Ovary (tissue), 9 donors: ENCODE measurements around the gene PNMT. TPM values are rescaled to one million over a fixed set of nuclear protein-coding genes. Genes with fewer than 3 reads are reported as not detected.

Experiments used
- DNase-seq, 5 donors: peaks; one replicate each; pipeline ENCODE4 v3.0.0-alpha.2; 2019 to 2020
- H3K27ac ChIP-seq, 2 donors: fragments of 200-600 bp; one replicate each; pipeline versions ENCODE4 v1.5.1 to v1.8.0; 2019 to 2022
- H3K27me3 ChIP-seq: fragments of 200-600 bp; one replicate; pipeline ENCODE4 v1.8.0; 2022
- H3K36me3 ChIP-seq: fragments of 200-600 bp; sonication (generic); one replicate; pipeline ENCODE4 v1.5.1; 2019
- H3K4me1 ChIP-seq: one replicate; pipeline ENCODE4 v1.8.1; 2013; ENCODE audit warnings: mild to moderate bottlenecking, moderate library complexity; ENCODE audit not compliant: insufficient read depth
- H3K4me3 ChIP-seq: fragments of 200-600 bp; sonication (generic); one replicate; pipeline ENCODE4 v1.5.1; 2017
- H3K9me3 ChIP-seq, 2 donors: fragments of 200-600 bp in 1 of 2; sonication (generic) in 1 of 2; one replicate each; pipeline versions ENCODE4 v1.5.1 to v1.8.1; 2013 to 2019; ENCODE audit warnings: mild to moderate bottlenecking in 1 of 2, moderate library complexity in 1 of 2
- EP300 ChIP-seq: sonication (generic); formaldehyde crosslinking; IDR thresholded peaks from one replicate; pipeline ENCODE4 v1.6.1; 2017; ENCODE audit warnings: antibody characterized with exemption
- POLR2A ChIP-seq: fragments of 450-650 bp; IDR thresholded peaks from one replicate; pipeline ENCODE4 v1.6.1; 2017; ENCODE audit warnings: antibody characterized with exemption, mild to moderate bottlenecking, moderate library complexity
- WGBS, 3 donors: extraction: QIAGEN DNeasy Blood & Tissue Kit in 1 of 3; methylation state at CpG; one replicate each; pipeline versions ENCODE4 v1.1.5 to v1.1.7; 2013 to 2017; 5-methylcytosine and 5-hydroxymethylcytosine counted together
- intact Hi-C, 4 donors: fragments of 100-400 bp; cut with DNase I; formaldehyde crosslinking; loops; one replicate each; pipeline versions ENCODE4 v1.11.0 to v1.15.1; 2022 to 2023
- polyA plus RNA-seq, 2 donors: library from polyadenylated mRNA; stranded (reverse); fragments of 200-250 nt in 1 of 2; fragments of 350-450 nt in 1 of 2; fragmentation: Illumina TruSeq in 1 of 2; extraction: RNeasy Lipid Tissue Mini Kit (QIAGEN cat#74804) in 1 of 2; gene quantifications; one replicate each; pipeline ENCODE4 v1.2.3, GENCODE V29; 2013 to 2014
- total RNA-seq, 7 donors: library from RNA; depleted of rRNA in 2 of 7; stranded (reverse); fragments of >200 nt in 2 of 7; fragmentation: NEBNext Ultra II Directional in 3 of 7; extraction: Animal tissue kit (Norgen Biotek cat#: 25700) in 3 of 7; gene quantifications; one replicate each; pipeline versions ENCODE4 v1.1.0 to v1.2.4, GENCODE V29; 2016 to 2023
- TF ChIP-seq, protein P1 (sequence below), 3 donors: fragments of 450-650 bp in 2 of 3; fragments of 200-600 bp in 1 of 3; IDR thresholded peaks; one replicate each; pipeline versions ENCODE4 v1.5.1 to v1.8.0; 2016 to 2022; ENCODE audit warnings: antibody characterized with exemption in 3 of 3, mild to moderate bottlenecking in 1 of 3
- donor health status: DM: no; HTN: no; CAD: no; lungs with moderate emphysema.
- donor health status: DM: no; HTN: no; CAD: no.
- donor health status: Bipolar disorder and iron deficiency.
- donor health status: DM: yes; HTN: yes; CAD: no.
- donor health status: DM: no; HTN: no; CAD: no.
- donor health status: DM: yes; HTN: yes; CAD: no.

PNMT gene
- total and polyA plus RNA-seq, 9 donors = 0.60 to 5.1 (median 1.3) TPM; not detected in 2

DNA sequence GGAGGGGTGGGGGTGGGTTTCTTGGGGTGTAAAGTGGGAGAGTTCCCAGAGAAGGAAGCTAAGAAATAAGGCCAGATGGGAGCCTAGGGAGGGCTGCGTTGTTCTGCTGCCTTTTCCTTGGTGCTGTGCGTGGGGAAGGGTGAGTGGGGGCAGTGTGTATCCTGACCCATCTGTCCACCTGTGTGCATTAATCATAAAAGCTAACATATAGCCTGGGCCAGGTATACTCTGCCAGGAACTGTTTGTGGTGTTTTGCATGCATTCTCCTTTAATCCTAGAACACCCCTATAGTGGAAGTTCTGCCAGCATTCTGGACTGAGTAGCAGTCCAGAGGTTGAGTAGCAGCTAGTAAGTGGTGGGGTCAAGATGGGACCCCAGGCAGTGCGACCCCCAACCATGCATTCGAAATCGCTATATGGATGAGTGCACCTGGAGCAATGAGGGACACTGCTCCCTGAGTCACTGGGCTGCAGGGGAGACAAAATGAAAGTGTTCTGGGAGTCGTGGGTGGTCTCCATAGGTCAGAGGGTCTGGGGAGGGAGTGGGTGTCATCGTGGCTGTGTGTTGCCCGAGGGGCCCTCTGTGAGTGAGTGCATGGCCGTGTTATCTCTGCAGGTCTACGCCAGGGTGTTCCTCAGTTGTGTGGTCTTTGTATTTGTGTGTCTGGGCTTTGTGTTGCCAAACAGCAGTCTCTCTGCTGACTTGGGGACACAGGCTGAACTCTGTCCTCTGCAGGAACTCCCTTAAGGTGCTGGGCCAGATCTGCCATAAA, 32.9 kb downstream of the PNMT start:
- 29 to 39% (median 31%) methylated on average over 10 of the region's 10 CpGs for WGBS, 3 donors
- no peaks in the 10 kb centered on the region for H3K27me3 ChIP-seq
- TF ChIP-seq POLR2A (no peak), EP300 (no peak)
- intact Hi-C loops = no loop called here
- H3K9me3 ChIP-seq = no peaks in the 10 kb centered on the region
- H3K4me3 ChIP-seq = peak overlapping the region; percentile 70
- DNase-seq = no peak
- H3K27ac ChIP-seq = no peak overlapping the region
- H3K36me3 ChIP-seq = no peaks in the 10 kb centered on the region
- H3K4me1 ChIP-seq = peaks cover 12% of the 10 kb centered on the region

DNA sequence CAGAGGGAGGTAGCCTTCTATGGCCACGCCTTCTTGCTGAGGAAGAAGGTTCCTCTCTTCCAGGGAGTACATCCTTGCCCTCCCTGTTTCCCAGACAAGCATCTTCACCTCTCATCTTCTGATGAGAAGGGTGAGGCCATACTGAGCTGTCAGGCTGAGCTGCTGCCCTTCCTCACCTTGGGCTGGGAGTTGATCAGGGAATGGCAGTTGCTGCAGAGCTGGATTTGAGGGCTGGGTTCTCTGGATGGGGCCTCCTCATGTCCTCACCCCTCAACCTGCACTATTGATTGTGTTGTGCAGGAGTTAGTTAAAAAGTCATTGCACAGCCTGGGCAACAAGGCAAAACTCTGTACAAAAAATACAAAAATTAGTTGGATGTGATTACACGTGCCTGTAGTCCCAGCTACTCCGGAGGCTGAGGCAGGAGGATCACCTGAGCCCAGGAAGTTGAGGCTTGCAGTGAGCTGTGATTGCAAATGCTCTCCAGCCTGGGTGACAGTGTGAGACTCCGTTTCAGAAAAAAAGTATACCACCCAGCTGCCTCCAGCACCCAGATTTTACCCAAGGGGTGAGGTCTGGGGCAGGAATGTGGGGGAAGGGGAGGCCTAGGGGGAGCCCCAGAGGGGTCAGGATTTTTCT, 33.6 kb downstream of the PNMT start:
- Histone ChIP-seq H3K27ac (no peak overlapping the region), H3K4me1 (peaks cover 12% of the 10 kb centered on the region), H3K9me3 (no peaks in the 10 kb centered on the region), H3K36me3 (no peaks in the 10 kb centered on the region), H3K4me3 (no peak overlapping the region), H3K27me3 (no peaks in the 10 kb centered on the region)
- TF ChIP-seq, protein P1, sequence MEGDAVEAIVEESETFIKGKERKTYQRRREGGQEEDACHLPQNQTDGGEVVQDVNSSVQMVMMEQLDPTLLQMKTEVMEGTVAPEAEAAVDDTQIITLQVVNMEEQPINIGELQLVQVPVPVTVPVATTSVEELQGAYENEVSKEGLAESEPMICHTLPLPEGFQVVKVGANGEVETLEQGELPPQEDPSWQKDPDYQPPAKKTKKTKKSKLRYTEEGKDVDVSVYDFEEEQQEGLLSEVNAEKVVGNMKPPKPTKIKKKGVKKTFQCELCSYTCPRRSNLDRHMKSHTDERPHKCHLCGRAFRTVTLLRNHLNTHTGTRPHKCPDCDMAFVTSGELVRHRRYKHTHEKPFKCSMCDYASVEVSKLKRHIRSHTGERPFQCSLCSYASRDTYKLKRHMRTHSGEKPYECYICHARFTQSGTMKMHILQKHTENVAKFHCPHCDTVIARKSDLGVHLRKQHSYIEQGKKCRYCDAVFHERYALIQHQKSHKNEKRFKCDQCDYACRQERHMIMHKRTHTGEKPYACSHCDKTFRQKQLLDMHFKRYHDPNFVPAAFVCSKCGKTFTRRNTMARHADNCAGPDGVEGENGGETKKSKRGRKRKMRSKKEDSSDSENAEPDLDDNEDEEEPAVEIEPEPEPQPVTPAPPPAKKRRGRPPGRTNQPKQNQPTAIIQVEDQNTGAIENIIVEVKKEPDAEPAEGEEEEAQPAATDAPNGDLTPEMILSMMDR (IDR thresholded peaks at IDR 0.05) = no peak
- TF ChIP-seq EP300 (no peak), POLR2A (no peak)
- 76 to 84% (median 84%) methylated on average over 4 of the region's 4 CpGs for WGBS, 3 donors
- intact Hi-C loops = no loop called here
- no peak for DNase-seq

DNA sequence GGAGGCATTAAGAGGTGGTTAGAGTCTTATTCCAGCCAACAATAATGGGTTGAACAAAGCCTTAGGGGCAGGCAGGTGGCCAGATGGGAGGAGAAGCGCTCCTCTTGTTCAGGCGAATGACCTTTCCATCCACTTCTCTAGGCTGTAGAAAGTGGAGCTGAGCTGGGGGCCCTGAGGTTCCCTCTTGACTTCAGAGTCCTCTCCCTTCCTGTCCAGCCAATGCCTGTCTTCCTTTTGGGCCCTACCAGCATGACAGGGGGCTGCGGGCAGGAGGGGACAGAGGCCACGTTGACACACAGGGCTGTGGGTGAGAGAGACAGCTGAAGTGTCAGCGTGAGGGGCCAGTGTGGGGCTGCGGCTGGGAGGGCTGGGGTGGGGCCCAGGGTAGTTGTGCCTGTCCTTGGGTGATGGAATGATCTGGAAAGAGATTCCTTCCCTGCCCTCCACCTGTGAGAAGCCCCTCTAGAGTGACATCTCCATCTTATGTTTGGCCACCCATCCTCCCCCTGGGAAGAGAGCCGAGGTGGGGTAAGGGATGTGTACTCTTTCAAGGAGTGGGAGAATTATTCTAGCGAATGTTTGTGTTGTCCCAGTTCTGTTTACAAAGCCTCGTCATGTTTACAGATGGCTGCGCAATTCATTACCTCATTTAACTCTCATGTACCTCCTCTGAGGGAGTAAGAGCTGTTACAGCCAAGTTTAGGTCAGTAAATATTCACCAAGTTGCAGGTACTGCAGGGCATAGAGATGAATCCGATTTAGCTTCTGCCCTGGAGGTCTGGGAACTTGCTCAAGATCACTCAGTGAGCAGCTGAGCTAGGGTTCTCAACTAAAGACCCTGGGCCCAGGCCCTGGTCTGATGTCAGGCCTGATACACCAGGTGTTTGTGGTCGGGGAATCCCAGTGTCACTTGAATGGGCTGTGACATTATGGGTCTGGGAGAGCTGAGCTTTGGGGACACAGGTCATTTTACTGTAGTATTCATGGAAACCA, 34.9 kb downstream of the PNMT start:
- H3K4me3 ChIP-seq = no peak overlapping the region
- intact Hi-C loops = no loop called here
- peaks cover 12% of the 10 kb centered on the region for H3K4me1 ChIP-seq
- WGBS, 3 donors = 54 to 61% (median 57%) methylated on average over 11 to 12 of the region's 12 CpGs
- no peaks in the 10 kb centered on the region for H3K9me3 ChIP-seq
- H3K27ac ChIP-seq = no peak overlapping the region
- TF ChIP-seq POLR2A = no peak
- TF ChIP-seq EP300 = no peak
- TF ChIP-seq, protein P1 (IDR thresholded peaks at IDR 0.05) = no peak
- DNase-seq = no peak
- no peaks in the 10 kb centered on the region for H3K27me3 ChIP-seq
- H3K36me3 ChIP-seq = no peaks in the 10 kb centered on the region

DNA sequence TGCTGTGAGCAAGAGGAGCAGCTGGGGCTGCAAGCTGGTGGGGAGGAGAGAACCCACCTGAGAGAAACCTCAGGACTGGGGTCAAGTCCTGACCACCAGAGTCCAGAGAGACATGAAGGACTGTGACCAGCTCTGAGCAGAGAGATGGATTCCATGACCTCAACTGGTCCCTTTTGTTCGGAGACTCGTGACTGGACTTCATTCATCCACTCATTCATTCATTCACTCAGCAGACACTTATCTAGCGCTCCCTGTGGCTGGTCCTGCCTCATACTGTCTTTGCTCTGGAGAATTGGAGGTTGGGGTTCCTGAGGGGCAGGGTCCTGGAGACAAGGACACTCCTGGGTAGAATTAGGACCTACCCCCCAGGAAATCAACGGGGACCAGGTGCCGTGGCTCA, 35.7 kb downstream of the PNMT start:
- no peak overlapping the region for H3K4me3 ChIP-seq
- no peaks in the 10 kb centered on the region for H3K27me3 ChIP-seq
- peaks cover 12% of the 10 kb centered on the region for H3K4me1 ChIP-seq
- intact Hi-C loops = no loop called here
- 75 to 95% (median 91%) methylated on average over 5 of the region's 5 CpGs for WGBS, 3 donors
- no peak overlapping the region for H3K27ac ChIP-seq
- no peak for DNase-seq
- no peaks in the 10 kb centered on the region for H3K36me3 ChIP-seq
- H3K9me3 ChIP-seq = no peaks in the 10 kb centered on the region
- TF ChIP-seq, protein P1 (IDR thresholded peaks at IDR 0.05) = no peak
- TF ChIP-seq POLR2A (no peak), EP300 (no peak)
